H1 (cell line): Measurements from ENCODE around the gene COPG1. TPM values are rescaled to one million over a fixed set of nuclear protein-coding genes. Genes with fewer than 3 reads are reported as not detected.

ENCODE experiments used
- BRCA1 ChIP-seq: IDR thresholded peaks from 2 replicates; pipeline ENCODE4 v1.6.1; 2012; ENCODE audit warnings: low read depth, low read length, improper control_type of control experiment
- CBX8 ChIP-seq: fragments of 300-800, 300-1000 bp; sonication (generic); IDR thresholded peaks from 2 replicates; pipeline ENCODE4 v1.7.1; 2016; ENCODE audit warnings: low read depth, low read length, borderline replicate concordance
- CHD1 ChIP-seq: IDR thresholded peaks from 2 replicates; pipeline ENCODE4 v1.6.1; 2012; ENCODE audit warnings: low read depth, low read length, improper control_type of control experiment
- JUN ChIP-seq: IDR thresholded peaks from 2 replicates; pipeline ENCODE4 v1.6.1; 2011; ENCODE audit warnings: low read depth, mild to moderate bottlenecking, improper control_type of control experiment, low read length
- PHF8 ChIP-seq: fragments of 200-600 bp; sonication (generic); conservative IDR thresholded peaks from 2 replicates; pipeline ENCODE4 v1.7.1; 2012; ENCODE audit warnings: low read depth, mild to moderate bottlenecking, inconsistent platforms, low read length, moderate library complexity
- RNF2 ChIP-seq: fragments of 200-900, 300-1000 bp; sonication (generic); IDR thresholded peaks from 2 replicates; pipeline ENCODE4 v1.7.1; 2016; ENCODE audit warnings: borderline replicate concordance, low read depth, mild to moderate bottlenecking, antibody characterized with exemption, low read length; ENCODE audit not compliant: poor library complexity, severe bottlenecking; ENCODE audit errors: missing control alignments
- SIN3A ChIP-seq, 2 experiments: IDR thresholded peaks in 1 of 2; conservative IDR thresholded peaks in 1 of 2; 2 replicates each; pipeline ENCODE4 v1.6.1; 2011 to 2012; ENCODE audit warnings: low read length in 2 of 2, improper control_type of control experiment in 1 of 2, low read depth in 1 of 2, mild to moderate bottlenecking in 1 of 2
- SP1 ChIP-seq: IDR thresholded peaks from 2 replicates; pipeline ENCODE4 v1.6.1; 2011; ENCODE audit warnings: low read depth, low read length
- polyA plus RNA-seq, 7 experiments: library from polyadenylated mRNA; depleted of rRNA in 3 of 7; stranded (reverse) in 5 of 7; unstranded in 2 of 7; fragments of >200 nt in 5 of 7; fragments of 200-250 nt in 2 of 7; gene quantifications; 1 replicate in 5 of 7; 2 replicates in 1 of 7; 4 replicates in 1 of 7; pipeline versions ENCODE4 v1.2.1 to v1.2.3, GENCODE V29; 2011 to 2013; ENCODE audit warnings: missing spikeins in 2 of 7, mixed read lengths in 2 of 7
- total RNA-seq: library from RNA; stranded (reverse); fragmentation: NEBNext Ultra II Directional; extraction: Animal tissue kit (Norgen Biotek cat#: 25700); gene quantifications from 2 replicates; pipeline ENCODE4 v1.2.1, GENCODE V29; 2021
- TF ChIP-seq, protein P1 (sequence below): fragments of 300-600 bp; sonication (generic); IDR thresholded peaks from 2 replicates; pipeline ENCODE4 v1.7.1; 2012; ENCODE audit warnings: low read length, moderate library complexity, mild to moderate bottlenecking, inconsistent platforms; ENCODE audit not compliant: insufficient replicate concordance
- TF ChIP-seq, protein P2 (sequence below): IDR thresholded peaks from 2 replicates; pipeline ENCODE4 v1.6.1; 2011; ENCODE audit warnings: low read depth, mild to moderate bottlenecking, low read length; ENCODE audit not compliant: insufficient read depth

Gene COPG1
- total and polyA plus RNA-seq, 2 of the 8 experiments (the other 6 are each of a cell fraction or from before 2014, with no cell fraction given), result 52.7 to 106 TPM

DNA sequence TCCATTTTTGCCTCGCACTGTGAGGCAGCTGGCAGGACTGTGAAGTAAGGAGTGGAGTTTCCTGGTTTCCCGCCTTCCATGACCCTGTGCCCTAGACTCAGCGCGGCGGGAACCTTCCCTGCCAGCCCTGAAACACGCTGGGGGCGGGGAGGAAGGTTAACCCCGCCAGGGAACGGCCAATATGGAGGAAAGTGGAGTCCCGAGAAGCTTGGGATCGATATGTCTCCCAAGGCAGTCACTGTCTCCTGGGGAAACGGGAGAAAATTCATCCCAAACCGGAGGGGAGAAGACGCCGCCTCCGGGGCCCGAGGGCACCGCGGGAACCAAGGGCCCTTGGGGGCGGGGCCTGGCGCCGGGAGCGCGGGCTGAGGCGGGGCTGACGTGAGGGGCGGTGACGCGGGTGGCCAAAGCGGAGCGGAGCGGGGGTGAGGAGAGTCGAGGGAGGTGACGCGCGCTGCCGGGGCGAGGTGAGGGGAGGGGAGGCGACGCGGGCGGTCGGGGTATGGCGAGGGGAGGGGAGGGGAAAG, 29.1 kb downstream of the COPG1 start, which contains the start of gene HMCES (continued):
- TF ChIP-seq, protein P1, sequence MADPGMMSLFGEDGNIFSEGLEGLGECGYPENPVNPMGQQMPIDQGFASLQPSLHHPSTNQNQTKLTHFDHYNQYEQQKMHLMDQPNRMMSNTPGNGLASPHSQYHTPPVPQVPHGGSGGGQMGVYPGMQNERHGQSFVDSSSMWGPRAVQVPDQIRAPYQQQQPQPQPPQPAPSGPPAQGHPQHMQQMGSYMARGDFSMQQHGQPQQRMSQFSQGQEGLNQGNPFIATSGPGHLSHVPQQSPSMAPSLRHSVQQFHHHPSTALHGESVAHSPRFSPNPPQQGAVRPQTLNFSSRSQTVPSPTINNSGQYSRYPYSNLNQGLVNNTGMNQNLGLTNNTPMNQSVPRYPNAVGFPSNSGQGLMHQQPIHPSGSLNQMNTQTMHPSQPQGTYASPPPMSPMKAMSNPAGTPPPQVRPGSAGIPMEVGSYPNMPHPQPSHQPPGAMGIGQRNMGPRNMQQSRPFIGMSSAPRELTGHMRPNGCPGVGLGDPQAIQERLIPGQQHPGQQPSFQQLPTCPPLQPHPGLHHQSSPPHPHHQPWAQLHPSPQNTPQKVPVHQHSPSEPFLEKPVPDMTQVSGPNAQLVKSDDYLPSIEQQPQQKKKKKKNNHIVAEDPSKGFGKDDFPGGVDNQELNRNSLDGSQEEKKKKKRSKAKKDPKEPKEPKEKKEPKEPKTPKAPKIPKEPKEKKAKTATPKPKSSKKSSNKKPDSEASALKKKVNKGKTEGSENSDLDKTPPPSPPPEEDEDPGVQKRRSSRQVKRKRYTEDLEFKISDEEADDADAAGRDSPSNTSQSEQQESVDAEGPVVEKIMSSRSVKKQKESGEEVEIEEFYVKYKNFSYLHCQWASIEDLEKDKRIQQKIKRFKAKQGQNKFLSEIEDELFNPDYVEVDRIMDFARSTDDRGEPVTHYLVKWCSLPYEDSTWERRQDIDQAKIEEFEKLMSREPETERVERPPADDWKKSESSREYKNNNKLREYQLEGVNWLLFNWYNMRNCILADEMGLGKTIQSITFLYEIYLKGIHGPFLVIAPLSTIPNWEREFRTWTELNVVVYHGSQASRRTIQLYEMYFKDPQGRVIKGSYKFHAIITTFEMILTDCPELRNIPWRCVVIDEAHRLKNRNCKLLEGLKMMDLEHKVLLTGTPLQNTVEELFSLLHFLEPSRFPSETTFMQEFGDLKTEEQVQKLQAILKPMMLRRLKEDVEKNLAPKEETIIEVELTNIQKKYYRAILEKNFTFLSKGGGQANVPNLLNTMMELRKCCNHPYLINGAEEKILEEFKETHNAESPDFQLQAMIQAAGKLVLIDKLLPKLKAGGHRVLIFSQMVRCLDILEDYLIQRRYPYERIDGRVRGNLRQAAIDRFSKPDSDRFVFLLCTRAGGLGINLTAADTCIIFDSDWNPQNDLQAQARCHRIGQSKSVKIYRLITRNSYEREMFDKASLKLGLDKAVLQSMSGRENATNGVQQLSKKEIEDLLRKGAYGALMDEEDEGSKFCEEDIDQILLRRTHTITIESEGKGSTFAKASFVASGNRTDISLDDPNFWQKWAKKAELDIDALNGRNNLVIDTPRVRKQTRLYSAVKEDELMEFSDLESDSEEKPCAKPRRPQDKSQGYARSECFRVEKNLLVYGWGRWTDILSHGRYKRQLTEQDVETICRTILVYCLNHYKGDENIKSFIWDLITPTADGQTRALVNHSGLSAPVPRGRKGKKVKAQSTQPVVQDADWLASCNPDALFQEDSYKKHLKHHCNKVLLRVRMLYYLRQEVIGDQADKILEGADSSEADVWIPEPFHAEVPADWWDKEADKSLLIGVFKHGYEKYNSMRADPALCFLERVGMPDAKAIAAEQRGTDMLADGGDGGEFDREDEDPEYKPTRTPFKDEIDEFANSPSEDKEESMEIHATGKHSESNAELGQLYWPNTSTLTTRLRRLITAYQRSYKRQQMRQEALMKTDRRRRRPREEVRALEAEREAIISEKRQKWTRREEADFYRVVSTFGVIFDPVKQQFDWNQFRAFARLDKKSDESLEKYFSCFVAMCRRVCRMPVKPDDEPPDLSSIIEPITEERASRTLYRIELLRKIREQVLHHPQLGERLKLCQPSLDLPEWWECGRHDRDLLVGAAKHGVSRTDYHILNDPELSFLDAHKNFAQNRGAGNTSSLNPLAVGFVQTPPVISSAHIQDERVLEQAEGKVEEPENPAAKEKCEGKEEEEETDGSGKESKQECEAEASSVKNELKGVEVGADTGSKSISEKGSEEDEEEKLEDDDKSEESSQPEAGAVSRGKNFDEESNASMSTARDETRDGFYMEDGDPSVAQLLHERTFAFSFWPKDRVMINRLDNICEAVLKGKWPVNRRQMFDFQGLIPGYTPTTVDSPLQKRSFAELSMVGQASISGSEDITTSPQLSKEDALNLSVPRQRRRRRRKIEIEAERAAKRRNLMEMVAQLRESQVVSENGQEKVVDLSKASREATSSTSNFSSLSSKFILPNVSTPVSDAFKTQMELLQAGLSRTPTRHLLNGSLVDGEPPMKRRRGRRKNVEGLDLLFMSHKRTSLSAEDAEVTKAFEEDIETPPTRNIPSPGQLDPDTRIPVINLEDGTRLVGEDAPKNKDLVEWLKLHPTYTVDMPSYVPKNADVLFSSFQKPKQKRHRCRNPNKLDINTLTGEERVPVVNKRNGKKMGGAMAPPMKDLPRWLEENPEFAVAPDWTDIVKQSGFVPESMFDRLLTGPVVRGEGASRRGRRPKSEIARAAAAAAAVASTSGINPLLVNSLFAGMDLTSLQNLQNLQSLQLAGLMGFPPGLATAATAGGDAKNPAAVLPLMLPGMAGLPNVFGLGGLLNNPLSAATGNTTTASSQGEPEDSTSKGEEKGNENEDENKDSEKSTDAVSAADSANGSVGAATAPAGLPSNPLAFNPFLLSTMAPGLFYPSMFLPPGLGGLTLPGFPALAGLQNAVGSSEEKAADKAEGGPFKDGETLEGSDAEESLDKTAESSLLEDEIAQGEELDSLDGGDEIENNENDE, result no peak
- no peak for TF ChIP-seq CBX8
- TF ChIP-seq CHD1, result no peak
- TF ChIP-seq SP1, result no peak
- TF ChIP-seq PHF8, result peak; percentile 48; the same call in 1 of the 2 replicates
- no peak for TF ChIP-seq RNF2
- TF ChIP-seq, protein P2, sequence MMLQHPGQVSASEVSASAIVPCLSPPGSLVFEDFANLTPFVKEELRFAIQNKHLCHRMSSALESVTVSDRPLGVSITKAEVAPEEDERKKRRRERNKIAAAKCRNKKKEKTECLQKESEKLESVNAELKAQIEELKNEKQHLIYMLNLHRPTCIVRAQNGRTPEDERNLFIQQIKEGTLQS, result no peak
- no peak for TF ChIP-seq JUN
- TF ChIP-seq SIN3A (conservative IDR thresholded peaks at IDR 0.05 in 1 of 2, IDR thresholded peaks at IDR 0.05 in 1 of 2; ENCODE audit: low read depth in 1 of 2, low read length in 2 of 2), result 0 out of 4 replicates have a peak, but pooled peaks of 1 of the 2 experiments have one; percentile 30
- no peak for TF ChIP-seq BRCA1
